K562 (cell line): ENCODE results near the gene SEC61A1. TPM values are rescaled to one million over a fixed set of nuclear protein-coding genes. Genes with fewer than 3 reads are reported as not detected.

Experiments
- CHD2 ChIP-seq: IDR thresholded peaks from 2 replicates; pipeline ENCODE4 v1.6.1; 2011; ENCODE audit warnings: low read depth, low read length
- HDGF ChIP-seq: fragments of 450-650 bp; IDR thresholded peaks from 2 replicates; pipeline ENCODE4 v1.6.1; 2016
- KDM2B ChIP-seq: fragments of 250-450 bp; sonication (Bioruptor Pico); IDR thresholded peaks from 2 replicates; pipeline ENCODE4 v1.8.0; 2021; ENCODE audit warnings: mild to moderate bottlenecking, moderate library complexity
- PATZ1 ChIP-seq: fragments of 250-450 bp; sonication (Bioruptor Pico); IDR thresholded peaks from 2 replicates; pipeline ENCODE4 v1.5.0; 2020; ENCODE audit warnings: mild to moderate bottlenecking, borderline replicate concordance
- SAP30 ChIP-seq: fragments of 200-600 bp; sonication (generic); IDR thresholded peaks from 2 replicates; pipeline ENCODE4 v1.6.1; 2012; ENCODE audit warnings: borderline replicate concordance, low read depth, mild to moderate bottlenecking, moderate library complexity, low read length, control low read depth, inconsistent platforms; ENCODE audit not compliant: insufficient read depth, poor library complexity, severe bottlenecking
- ZBTB40 ChIP-seq, 2 experiments: fragments of 450-650 bp in 1 of 2; sonication (generic) in 1 of 2; formaldehyde crosslinking in 1 of 2; IDR thresholded peaks; 2 replicates each; pipeline versions ENCODE4 v1.7.1 to v1.9.0; 2016 to 2022; ENCODE audit warnings: inconsistent platforms in 1 of 2, mild to moderate bottlenecking in 1 of 2, missing genetic modification reagents in 1 of 2
- ZNF224 ChIP-seq: sonication (generic); formaldehyde crosslinking; IDR thresholded peaks from 2 replicates; pipeline ENCODE4 v1.8.0; 2022; ENCODE audit warnings: mild to moderate bottlenecking, missing genetic modification reagents
- ZNF592 ChIP-seq: fragments of 450-650 bp; IDR thresholded peaks from 2 replicates; pipeline ENCODE4 v1.6.1; 2017; ENCODE audit warnings: antibody characterized with exemption, mild to moderate bottlenecking
- polyA plus RNA-seq, 8 experiments: library from polyadenylated mRNA; depleted of rRNA in 4 of 8; stranded (reverse) in 5 of 8; unstranded in 3 of 8; fragments of >200 nt; fragmentation: Nextera tagmentation in 2 of 8; fragmentation: Illumina TruSeq in 1 of 8; extraction: Ambion mirVana in 2 of 8; extraction: Trizol in 1 of 8; gene quantifications; 2 replicates each; pipeline versions ENCODE4 v1.2.1 to v1.2.3, GENCODE V29; 2011 to 2014; ENCODE audit warnings: inconsistent platforms in 1 of 8, missing spikeins in 1 of 8
- total RNA-seq, 7 experiments: library from RNA; depleted of rRNA in 6 of 7; stranded (reverse); fragments of >200 nt in 6 of 7; fragmentation: Illumina TruSeq in 2 of 7; extraction: Trizol in 2 of 7; gene quantifications; 2 replicates each; pipeline versions ENCODE4 v1.2.1 to v1.2.3, GENCODE V29; 2011 to 2021; ENCODE audit warnings: low replicate concordance in 1 of 7

SEC61A1 gene
- total and polyA plus RNA-seq, 9 of the 15 experiments (the other 6 are each of a cell fraction or from before 2014, with no cell fraction given), result 1.9 to 140 (median 79.1) TPM

- TF ChIP-seq ZBTB40 (IDR thresholded peaks at IDR 0.05) (no peak), ZBTB40 (CRISPR knock-in tag; IDR thresholded peaks at IDR 0.05) (no peak), SAP30 (no peak), PATZ1 (CRISPR knock-in tag) (no peak), ZNF224 (no peak), KDM2B (no peak), CHD2 (no peak), HDGF (no peak), ZNF592 (peak; percentile 67)
These were observed 24.4 kb downstream of the SEC61A1 start (continued) for GRCh38 chr3:128076483-128077201.
